AG09319 (cell line): ENCODE results near the gene TXNDC9.
"Not testable (repeated sequence)": the region's sequence is repeated elsewhere in the genome, so short reads cannot be mapped to it uniquely, and the experiment has no call there.

Source experiments
- DNase-seq: peaks from one replicate; pipeline ENCODE4 v3.0.0-alpha.2; 2010; ENCODE audit warnings: low read depth; ENCODE audit errors: extremely low read depth
- TF ChIP-seq, protein P1 (sequence below): IDR thresholded peaks from 2 replicates; pipeline ENCODE4 v1.5.1; 2011; ENCODE audit warnings: low read depth, mild to moderate bottlenecking, inconsistent platforms, low read length, moderate library complexity

Gene TXNDC9

GRCh38 chr2:99335911-99336803 is at the start of gene TXNDC9:
TXNDC9 (minus strand) TSS chr2:99336333; CDS start chr2:99333210, 3,123 bp downstream.
- peak; percentile 98 for DNase-seq
- TF ChIP-seq, protein P1, sequence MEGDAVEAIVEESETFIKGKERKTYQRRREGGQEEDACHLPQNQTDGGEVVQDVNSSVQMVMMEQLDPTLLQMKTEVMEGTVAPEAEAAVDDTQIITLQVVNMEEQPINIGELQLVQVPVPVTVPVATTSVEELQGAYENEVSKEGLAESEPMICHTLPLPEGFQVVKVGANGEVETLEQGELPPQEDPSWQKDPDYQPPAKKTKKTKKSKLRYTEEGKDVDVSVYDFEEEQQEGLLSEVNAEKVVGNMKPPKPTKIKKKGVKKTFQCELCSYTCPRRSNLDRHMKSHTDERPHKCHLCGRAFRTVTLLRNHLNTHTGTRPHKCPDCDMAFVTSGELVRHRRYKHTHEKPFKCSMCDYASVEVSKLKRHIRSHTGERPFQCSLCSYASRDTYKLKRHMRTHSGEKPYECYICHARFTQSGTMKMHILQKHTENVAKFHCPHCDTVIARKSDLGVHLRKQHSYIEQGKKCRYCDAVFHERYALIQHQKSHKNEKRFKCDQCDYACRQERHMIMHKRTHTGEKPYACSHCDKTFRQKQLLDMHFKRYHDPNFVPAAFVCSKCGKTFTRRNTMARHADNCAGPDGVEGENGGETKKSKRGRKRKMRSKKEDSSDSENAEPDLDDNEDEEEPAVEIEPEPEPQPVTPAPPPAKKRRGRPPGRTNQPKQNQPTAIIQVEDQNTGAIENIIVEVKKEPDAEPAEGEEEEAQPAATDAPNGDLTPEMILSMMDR, result no peak

- TF ChIP-seq, protein P1, result no peak
- no peak for DNase-seq
These were observed 46.0 kb upstream of the TXNDC9 start for GRCh38 chr2:99382143-99382542.

- TF ChIP-seq, protein P1, result no peak
- DNase-seq, result no peak
These were observed 44.4 kb upstream of the TXNDC9 start for GRCh38 chr2:99380376-99381010.

DNA sequence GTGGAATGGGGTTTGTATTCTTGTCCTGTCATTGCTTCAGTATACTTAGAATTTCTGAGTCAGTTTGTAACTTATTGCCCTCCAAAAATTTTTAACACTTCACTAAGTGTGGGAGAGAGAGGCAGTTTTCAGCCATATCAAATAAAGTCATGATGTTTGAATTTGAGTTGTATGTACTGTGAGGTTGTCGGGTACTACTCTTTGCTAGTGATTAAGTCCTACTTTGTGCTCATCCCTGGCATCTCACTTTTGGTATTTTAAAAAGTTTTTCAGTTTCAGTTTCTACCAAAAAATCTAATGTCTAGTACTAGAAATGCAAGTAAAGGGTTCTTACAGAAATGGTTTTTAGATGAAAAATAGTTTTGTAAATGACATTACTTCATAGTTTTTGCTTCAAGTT is 41.7 kb upstream of the TXNDC9 start:
- TF ChIP-seq, protein P1, result no peak
- no peak for DNase-seq

- TF ChIP-seq, protein P1, result no peak
- DNase-seq, result no peak
These were observed 40.2 kb upstream of the TXNDC9 start for GRCh38 chr2:99376254-99376864.

GRCh38 chr2:99374747-99375146 is 38.6 kb upstream of the TXNDC9 start:
- TF ChIP-seq, protein P1, result no peak
- DNase-seq, result no peak

DNA sequence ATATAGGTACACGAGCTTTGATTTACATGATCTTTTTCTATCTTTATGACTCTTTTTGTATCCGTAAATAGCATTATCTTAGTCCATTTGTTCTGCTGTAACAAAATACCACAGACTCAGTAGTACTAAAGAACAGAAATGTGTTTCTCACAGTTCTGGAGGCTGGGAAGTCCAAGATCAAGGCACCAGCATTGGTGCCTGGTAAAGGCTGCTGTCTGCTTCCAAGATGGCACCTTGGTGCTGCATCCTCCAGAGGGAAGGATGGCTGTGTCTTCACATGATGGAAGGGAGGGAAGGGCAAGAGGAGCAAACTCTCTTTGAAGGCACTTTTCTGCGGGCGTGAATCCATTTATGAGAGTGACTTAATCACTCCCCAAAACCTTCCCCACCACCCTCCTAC is 37.0 kb upstream of the TXNDC9 start:
- TF ChIP-seq, protein P1, result no peak
- no peak for DNase-seq

- not testable (repeated sequence) for DNase-seq
These were observed 32.7 kb upstream of the TXNDC9 start for GRCh38 chr2:99368854-99369253.
